Measurements from ENCODE around the gene MYMK. TPM values are rescaled to one million over a fixed set of nuclear protein-coding genes. Genes with fewer than 3 reads are reported as not detected.

The MYMK gene
- total and polyA plus RNA-seq, 2 of the 8 experiments (the other 6 are each of a cell fraction or from before 2014, with no cell fraction given) = not detected

GRCh38 chr9:133472277-133472645 lies 52.5 kb downstream of the MYMK start:
- POLR2A ChIA-PET (ENCODE audit: partially characterized antibody) = interaction anchor here (0.6 to 1.0 kb wide), 3 partner anchors 9 to 53 kb away, joined by 3 to 6 read pairs (median 3); no protein-coding TSS in a partner anchor
- Histone ChIP-seq H3K36me3 (ENCODE audit: control insufficient read depth in 2 of 4, insufficient read depth in 4 of 4, low read length in 3 of 4) (peaks cover 0 to 26% (median 6%) of the 10 kb centered on the region in 4 experiments; a peak in 5 of 8 replicates), H2BK5ac (ENCODE audit: low read depth, low read length) (no peak overlapping the region; the same call in 1 of the 2 replicates), H3K4me3 (ENCODE audit: extremely low read depth in 1 of 4, insufficient read depth in 2 of 4, low read depth in 3 of 4, low read length in 4 of 4) (no peak overlapping the region), H3K79me1 (ENCODE audit: low read depth, low read length) (no peaks in the 10 kb centered on the region; the same call in none of the 2 replicates), H3K9me3 (ENCODE audit: insufficient read depth in 2 of 2, low read depth in 1 of 2, low read length in 1 of 2) (no peaks in the 10 kb centered on the region), H4K8ac (ENCODE audit: extremely low read depth, insufficient read depth, low read length) (no peak overlapping the region), H3K23me2 (ENCODE audit: low read depth, low read length) (no peaks in the 10 kb centered on the region), H4K91ac (replicated peaks; ENCODE audit: insufficient read length, low read length) (no peak overlapping the region), H3K79me2 (ENCODE audit: control insufficient read depth in 1 of 2, insufficient read depth in 2 of 2, low read length in 2 of 2) (no peaks in the 10 kb centered on the region; a peak in 1 of 4 replicates), H2BK20ac (ENCODE audit: low read length) (no peak overlapping the region), H3K14ac (ENCODE audit: insufficient read length) (no peak overlapping the region), H3K4me1 (replicated peaks in 1 of 4; ENCODE audit: control insufficient read depth in 3 of 4, insufficient read depth in 4 of 4, low read length in 3 of 4) (no peaks in the 10 kb centered on the region; a peak in 2 of 7 replicates), H2BK120ac (replicated peaks; ENCODE audit: low read depth, low read length) (no peak overlapping the region), H2BK15ac (ENCODE audit: low read length) (no peak overlapping the region), H3K27me3 (replicated peaks in 1 of 4; ENCODE audit: control insufficient read depth in 3 of 4, extremely low read depth in 1 of 4, insufficient read depth in 3 of 4, low read length in 3 of 4) (no peaks in the 10 kb centered on the region), H3K18ac (ENCODE audit: extremely low read depth, low read length) (no peak overlapping the region), H3K56ac (replicated peaks; ENCODE audit: insufficient read length, low read depth, low read length) (no peak overlapping the region), H3K27ac (ENCODE audit: low read depth, low read length) (no peak overlapping the region), H3K4ac (replicated peaks; ENCODE audit: insufficient read length, low read depth, low read length) (no peak overlapping the region), H3K4me2 (ENCODE audit: insufficient read depth in 1 of 2, low read depth in 2 of 2, low read length in 2 of 2) (no peak overlapping the region), H2BK12ac (ENCODE audit: low read depth, low read length) (no peak overlapping the region), H3K23ac (ENCODE audit: insufficient read length) (no peak overlapping the region), H2AFZ (ENCODE audit: low read length) (no peak overlapping the region), H4K20me1 (replicated peaks in 1 of 2; ENCODE audit: control insufficient read depth in 1 of 2, insufficient read depth in 2 of 2, low read length in 2 of 2) (peaks cover 4 to 32% of the 10 kb centered on the region in 2 experiments), H3K9ac (replicated peaks in 1 of 4; ENCODE audit: extremely low read depth in 1 of 4, low read depth in 3 of 4, low read length in 3 of 4) (no peak overlapping the region), H4K5ac (ENCODE audit: insufficient read length, low read depth, low read length) (no peak overlapping the region), H2AK5ac (ENCODE audit: low read depth, low read length) (no peak overlapping the region)
- DNase-seq (ENCODE audit: low read depth in 1 of 2, low spot score in 2 of 2) (no peak), FAIRE-seq (no peak)
- TF ChIP-seq RXRA (IDR thresholded peaks at IDR 0.05; ENCODE audit: insufficient read depth, low read depth, low read length) = no peak
- no peak for TF ChIP-seq NRF1 (IDR thresholded peaks at IDR 0.05; ENCODE audit: low read depth, low read length)
- TF ChIP-seq POLR2AphosphoS5 (IDR thresholded peaks at IDR 0.05; ENCODE audit: low read depth, low read length) = no peak
- no peak for TF ChIP-seq TBP (IDR thresholded peaks at IDR 0.05; ENCODE audit: low read depth, low read length)
- TF ChIP-seq RFX5 (IDR thresholded peaks at IDR 0.05; ENCODE audit: borderline replicate concordance, low read depth, low read length) = no peak
- no peak for TF ChIP-seq SIX5 (IDR thresholded peaks at IDR 0.05; ENCODE audit: low read depth, low read length)
- TF ChIP-seq EP300 (IDR thresholded peaks at IDR 0.05; ENCODE audit: borderline replicate concordance in 1 of 2, low read depth in 2 of 2, low read length in 2 of 2) = no peak
- TF ChIP-seq TAF7 (optimal IDR thresholded peaks at IDR 0.05; ENCODE audit: borderline replicate concordance, low read depth, low read length) = no peak
- TF ChIP-seq POU5F1 (IDR thresholded peaks at IDR 0.05; ENCODE audit: low read depth, low read length) = no peak
- TF ChIP-seq E2F6 (IDR thresholded peaks at IDR 0.05) = no peak
- no peak for TF ChIP-seq SAP30 (IDR thresholded peaks at IDR 0.05; ENCODE audit: insufficient read depth, insufficient replicate concordance, low read length)
- TF ChIP-seq RNF2 (IDR thresholded peaks at IDR 0.05; ENCODE audit: borderline replicate concordance, low read depth, low read length, missing control alignments, poor library complexity, severe bottlenecking) = no peak
- WGBS, 2 experiments (ENCODE audit: extremely low coverage in 1 of 2, insufficient coverage in 1 of 2, insufficient read length in 1 of 2, insufficient replicate concordance in 2 of 2, low coverage in 1 of 2, low lambda C conversion rate in 2 of 2, missing lambda C conversion rate in 1 of 2) = 95% methylated on average over 10 of the region's 11 CpGs; no CpG with 5 or more reads in 1 of the 2 experiments
- CTCF ChIA-PET (ENCODE audit: partially characterized antibody) = interaction anchor here (0.6 to 1.9 kb wide), 5 partner anchors 9 to 30 kb away, joined by 3 to 6 read pairs (median 4); no protein-coding TSS in a partner anchor
